Cardiac muscle cell (in vitro differentiated cells and primary cell): ENCODE measurements around the gene SOS2. TPM values are rescaled to one million over a fixed set of nuclear protein-coding genes. Genes with fewer than 3 reads are reported as not detected.

Experiments used
- DNase-seq, 2 donors: peaks; one replicate each; pipeline versions ENCODE4 v3.0.0 to v3.0.0-alpha.2; 2010 to 2017; ENCODE audit warnings: low read depth in 1 of 2, low spot score in 1 of 2
- H3K27ac ChIP-seq: fragments of 200-600 bp; sonication (generic); 2 replicates; pipeline ENCODE4 v1.5.1; 2016
- H3K27me3 ChIP-seq: fragments of 200-600 bp; sonication (generic); 2 replicates; pipeline ENCODE4 v1.6.0; 2016; ENCODE audit warnings: control low read depth
- H3K36me3 ChIP-seq: fragments of 200-600 bp; sonication (generic); 2 replicates; pipeline ENCODE4 v1.5.1; 2016; ENCODE audit warnings: control low read depth
- H3K4me1 ChIP-seq: fragments of 200-600 bp; sonication (generic); 2 replicates; pipeline ENCODE4 v1.8.1; 2017; ENCODE audit warnings: low read depth, mild to moderate bottlenecking, mixed run types
- H3K4me3 ChIP-seq: fragments of 200-600 bp; sonication (generic); 2 replicates; pipeline ENCODE4 v1.5.1; 2016; ENCODE audit warnings: mild to moderate bottlenecking
- H3K9me3 ChIP-seq: fragments of 200-600 bp; sonication (generic); 2 replicates; pipeline ENCODE4 v1.5.1; 2017; ENCODE audit warnings: low read depth, mild to moderate bottlenecking, control low read depth
- polyA plus RNA-seq: library from polyadenylated mRNA; unstranded; fragments of >200 nt; fragmentation: Nextera tagmentation; extraction: Ambion mirVana; gene quantifications from 2 replicates; pipeline ENCODE4 v1.2.1, GENCODE V29; 2016
- total RNA-seq: library from RNA; depleted of rRNA; stranded (reverse); fragments of >200 nt; gene quantifications from 2 replicates; pipeline ENCODE4 v1.2.3, GENCODE V29; 2016
- TF ChIP-seq, protein P1 (sequence below): IDR thresholded peaks from 2 replicates; pipeline ENCODE4 v1.5.1; 2012; ENCODE audit warnings: low read depth, mild to moderate bottlenecking, low read length

SOS2 gene
- total and polyA plus RNA-seq, 2 experiments from 2014 or later, result 14.3 to 15.4 TPM

- TF ChIP-seq, protein P1, sequence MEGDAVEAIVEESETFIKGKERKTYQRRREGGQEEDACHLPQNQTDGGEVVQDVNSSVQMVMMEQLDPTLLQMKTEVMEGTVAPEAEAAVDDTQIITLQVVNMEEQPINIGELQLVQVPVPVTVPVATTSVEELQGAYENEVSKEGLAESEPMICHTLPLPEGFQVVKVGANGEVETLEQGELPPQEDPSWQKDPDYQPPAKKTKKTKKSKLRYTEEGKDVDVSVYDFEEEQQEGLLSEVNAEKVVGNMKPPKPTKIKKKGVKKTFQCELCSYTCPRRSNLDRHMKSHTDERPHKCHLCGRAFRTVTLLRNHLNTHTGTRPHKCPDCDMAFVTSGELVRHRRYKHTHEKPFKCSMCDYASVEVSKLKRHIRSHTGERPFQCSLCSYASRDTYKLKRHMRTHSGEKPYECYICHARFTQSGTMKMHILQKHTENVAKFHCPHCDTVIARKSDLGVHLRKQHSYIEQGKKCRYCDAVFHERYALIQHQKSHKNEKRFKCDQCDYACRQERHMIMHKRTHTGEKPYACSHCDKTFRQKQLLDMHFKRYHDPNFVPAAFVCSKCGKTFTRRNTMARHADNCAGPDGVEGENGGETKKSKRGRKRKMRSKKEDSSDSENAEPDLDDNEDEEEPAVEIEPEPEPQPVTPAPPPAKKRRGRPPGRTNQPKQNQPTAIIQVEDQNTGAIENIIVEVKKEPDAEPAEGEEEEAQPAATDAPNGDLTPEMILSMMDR, result no peak
- Histone ChIP-seq H3K4me1 (peaks cover 5% of the 10 kb centered on the region), H3K27me3 (no peaks in the 10 kb centered on the region), H3K9me3 (no peaks in the 10 kb centered on the region), H3K36me3 (no peaks in the 10 kb centered on the region), H3K27ac (no peak overlapping the region), H3K4me3 (no peak overlapping the region)
- DNase-seq, result no peak
Measured at GRCh38 chr14:50086321-50086711, 145.1 kb downstream of the SOS2 start.

- Histone ChIP-seq H3K36me3 (no peaks in the 10 kb centered on the region), H3K4me3 (no peak overlapping the region), H3K27me3 (no peaks in the 10 kb centered on the region), H3K9me3 (no peaks in the 10 kb centered on the region), H3K27ac (no peak overlapping the region), H3K4me1 (peaks cover 5% of the 10 kb centered on the region)
- TF ChIP-seq, protein P1, result no peak
- DNase-seq, result peak in 1 of 2 donors; percentile 20
Measured at GRCh38 chr14:50085570-50086320, 145.6 kb downstream of the SOS2 start.

- no peak overlapping the region for H3K27ac ChIP-seq
- H3K4me3 ChIP-seq, result no peak overlapping the region
- no peaks in the 10 kb centered on the region for H3K27me3 ChIP-seq
- no peak for DNase-seq
- H3K9me3 ChIP-seq, result no peaks in the 10 kb centered on the region
- TF ChIP-seq, protein P1, result no peak
- peaks cover 5% of the 10 kb centered on the region for H3K4me1 ChIP-seq
- no peaks in the 10 kb centered on the region for H3K36me3 ChIP-seq
Measured at GRCh38 chr14:50084666-50085065, 146.7 kb downstream of the SOS2 start.

- H3K9me3 ChIP-seq, result no peaks in the 10 kb centered on the region
- H3K4me1 ChIP-seq, result peaks cover 5% of the 10 kb centered on the region
- TF ChIP-seq, protein P1, result no peak
- no peaks in the 10 kb centered on the region for H3K27me3 ChIP-seq
- H3K4me3 ChIP-seq, result no peak overlapping the region
- DNase-seq, result no peak
- no peaks in the 10 kb centered on the region for H3K36me3 ChIP-seq
- H3K27ac ChIP-seq, result no peak overlapping the region
Measured at GRCh38 chr14:50083467-50084337, 147.7 kb downstream of the SOS2 start.

DNA sequence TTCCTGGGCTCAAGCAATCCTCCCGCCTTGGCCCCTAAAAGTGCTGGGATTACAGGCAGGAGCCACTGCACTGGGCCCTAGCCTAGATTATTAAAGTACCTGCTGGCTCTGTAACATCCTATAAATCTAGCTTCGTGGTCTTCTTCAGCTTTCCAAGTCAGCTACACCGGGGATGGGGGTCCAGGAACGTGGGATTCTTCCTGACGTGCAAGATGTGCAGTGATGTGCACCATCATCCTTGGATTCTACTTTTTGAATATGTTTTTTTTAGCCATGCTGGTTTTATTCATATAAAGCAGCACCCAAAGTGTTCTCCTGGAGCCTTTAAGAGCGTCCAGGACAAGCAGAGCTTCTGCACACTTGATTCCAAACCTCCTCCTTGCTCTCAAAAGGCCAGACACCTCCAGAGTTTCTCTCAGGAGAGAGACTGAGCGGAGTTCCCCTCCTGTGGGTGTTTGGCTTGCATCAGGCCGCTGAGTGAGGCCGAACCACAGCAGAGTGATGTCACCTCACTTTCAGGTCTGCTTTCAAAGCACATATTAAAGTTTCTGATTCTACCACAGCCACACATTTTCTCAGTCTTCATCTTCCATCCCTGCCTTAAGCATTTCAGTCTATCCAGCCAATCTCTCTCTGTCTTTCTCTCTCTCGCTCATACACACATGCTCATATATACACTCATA lies 148.5 kb downstream of the SOS2 start:
- H3K4me1 ChIP-seq, result peaks cover 2% of the 10 kb centered on the region
- H3K27ac ChIP-seq, result no peak overlapping the region
- no peak overlapping the region for H3K4me3 ChIP-seq
- no peak for DNase-seq
- H3K27me3 ChIP-seq, result no peaks in the 10 kb centered on the region
- no peaks in the 10 kb centered on the region for H3K9me3 ChIP-seq
- TF ChIP-seq, protein P1, result no peak
- H3K36me3 ChIP-seq, result no peaks in the 10 kb centered on the region
